PC-9 (cell line): ENCODE results near the gene GRHPR.
"Not testable (repeated sequence)": the region's sequence is repeated elsewhere in the genome, so short reads cannot be mapped to it uniquely, and the experiment has no call there.

ENCODE experiments used
- EZH2 ChIP-seq: fragments of 200-600 bp; sonication (generic); IDR thresholded peaks from 2 replicates; pipeline ENCODE4 v1.8.0; 2017; ENCODE audit warnings: antibody characterized with exemption, low read depth
- TF ChIP-seq, protein P1 (sequence below): fragments of 200-600 bp; sonication (generic); conservative IDR thresholded peaks from 2 replicates; pipeline ENCODE4 v1.6.1; 2017; ENCODE audit warnings: mixed run types, antibody characterized with exemption, mild to moderate bottlenecking, moderate library complexity

GRCh38 chr9:37426431-37426830, 3.9 kb downstream of the GRHPR start:
- TF ChIP-seq, protein P1, sequence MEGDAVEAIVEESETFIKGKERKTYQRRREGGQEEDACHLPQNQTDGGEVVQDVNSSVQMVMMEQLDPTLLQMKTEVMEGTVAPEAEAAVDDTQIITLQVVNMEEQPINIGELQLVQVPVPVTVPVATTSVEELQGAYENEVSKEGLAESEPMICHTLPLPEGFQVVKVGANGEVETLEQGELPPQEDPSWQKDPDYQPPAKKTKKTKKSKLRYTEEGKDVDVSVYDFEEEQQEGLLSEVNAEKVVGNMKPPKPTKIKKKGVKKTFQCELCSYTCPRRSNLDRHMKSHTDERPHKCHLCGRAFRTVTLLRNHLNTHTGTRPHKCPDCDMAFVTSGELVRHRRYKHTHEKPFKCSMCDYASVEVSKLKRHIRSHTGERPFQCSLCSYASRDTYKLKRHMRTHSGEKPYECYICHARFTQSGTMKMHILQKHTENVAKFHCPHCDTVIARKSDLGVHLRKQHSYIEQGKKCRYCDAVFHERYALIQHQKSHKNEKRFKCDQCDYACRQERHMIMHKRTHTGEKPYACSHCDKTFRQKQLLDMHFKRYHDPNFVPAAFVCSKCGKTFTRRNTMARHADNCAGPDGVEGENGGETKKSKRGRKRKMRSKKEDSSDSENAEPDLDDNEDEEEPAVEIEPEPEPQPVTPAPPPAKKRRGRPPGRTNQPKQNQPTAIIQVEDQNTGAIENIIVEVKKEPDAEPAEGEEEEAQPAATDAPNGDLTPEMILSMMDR, result not testable (repeated sequence)
- not testable (repeated sequence) for TF ChIP-seq EZH2
